SK-N-MC (cell line): ENCODE measurements around the gene SCLY.

Experiments
- EZH2 ChIP-seq: fragments of 200-600 bp; sonication (generic); IDR thresholded peaks from one replicate; pipeline ENCODE4 v1.6.1; 2017; ENCODE audit warnings: antibody characterized with exemption
- FOXP2 ChIP-seq: optimal IDR thresholded peaks from 2 replicates; pipeline ENCODE3; 2011; ENCODE audit warnings: mild to moderate bottlenecking, moderate library complexity; ENCODE audit not compliant: insufficient read depth; ENCODE audit errors: extremely low read length, control extremely low read depth
- POLR2AphosphoS5 ChIP-seq: IDR thresholded peaks from 2 replicates; pipeline ENCODE4 v1.6.1; 2012; ENCODE audit warnings: mild to moderate bottlenecking, low read depth, low read length, borderline replicate concordance

- TF ChIP-seq EZH2 (no peak), POLR2AphosphoS5 (no peak), FOXP2 (no peak)
Measured at GRCh38 chr2:238039151-238039550, 21.6 kb upstream of the SCLY start.
